H1 (cell line): Measurements from ENCODE around the gene PIK3R4. TPM values are rescaled to one million over a fixed set of nuclear protein-coding genes. Genes with fewer than 3 reads are reported as not detected.

Experiments
- MAFK ChIP-seq: IDR thresholded peaks from 2 replicates; pipeline ENCODE4 v1.6.1; 2012; ENCODE audit warnings: low read depth, mild to moderate bottlenecking, improper control_type of control experiment, low read length
- RBBP5 ChIP-seq: IDR thresholded peaks from 2 replicates; pipeline ENCODE4 v1.7.1; 2012; ENCODE audit warnings: low read depth, mild to moderate bottlenecking, inconsistent platforms, low read length, moderate library complexity, borderline replicate concordance
- polyA plus RNA-seq, 7 experiments: library from polyadenylated mRNA; depleted of rRNA in 3 of 7; stranded (reverse) in 5 of 7; unstranded in 2 of 7; fragments of >200 nt in 5 of 7; fragments of 200-250 nt in 2 of 7; gene quantifications; 1 replicate in 5 of 7; 2 replicates in 1 of 7; 4 replicates in 1 of 7; pipeline versions ENCODE4 v1.2.1 to v1.2.3, GENCODE V29; 2011 to 2013; ENCODE audit warnings: missing spikeins in 2 of 7, mixed read lengths in 2 of 7
- total RNA-seq: library from RNA; stranded (reverse); fragmentation: NEBNext Ultra II Directional; extraction: Animal tissue kit (Norgen Biotek cat#: 25700); gene quantifications from 2 replicates; pipeline ENCODE4 v1.2.1, GENCODE V29; 2021
- TF ChIP-seq, protein P1 (sequence below), 3 experiments: IDR thresholded peaks; 1 replicate in 2 of 3; 2 replicates in 1 of 3; pipeline versions ENCODE4 v1.5.1 to v1.6.1; 2011; ENCODE audit warnings: low read length in 3 of 3, mild to moderate bottlenecking in 3 of 3, inconsistent platforms in 2 of 3, low read depth in 1 of 3, moderate library complexity in 1 of 3; ENCODE audit not compliant: insufficient read depth in 1 of 3; ENCODE audit errors: control extremely low read depth in 1 of 3

Gene PIK3R4
- total and polyA plus RNA-seq, 2 of the 8 experiments (the other 6 are each of a cell fraction or from before 2014, with no cell fraction given) = 43.8 to 87.4 TPM

GRCh38 chr3:130789782-130790322 is 43.2 kb upstream of the PIK3R4 start (continued):
- TF ChIP-seq, protein P1, sequence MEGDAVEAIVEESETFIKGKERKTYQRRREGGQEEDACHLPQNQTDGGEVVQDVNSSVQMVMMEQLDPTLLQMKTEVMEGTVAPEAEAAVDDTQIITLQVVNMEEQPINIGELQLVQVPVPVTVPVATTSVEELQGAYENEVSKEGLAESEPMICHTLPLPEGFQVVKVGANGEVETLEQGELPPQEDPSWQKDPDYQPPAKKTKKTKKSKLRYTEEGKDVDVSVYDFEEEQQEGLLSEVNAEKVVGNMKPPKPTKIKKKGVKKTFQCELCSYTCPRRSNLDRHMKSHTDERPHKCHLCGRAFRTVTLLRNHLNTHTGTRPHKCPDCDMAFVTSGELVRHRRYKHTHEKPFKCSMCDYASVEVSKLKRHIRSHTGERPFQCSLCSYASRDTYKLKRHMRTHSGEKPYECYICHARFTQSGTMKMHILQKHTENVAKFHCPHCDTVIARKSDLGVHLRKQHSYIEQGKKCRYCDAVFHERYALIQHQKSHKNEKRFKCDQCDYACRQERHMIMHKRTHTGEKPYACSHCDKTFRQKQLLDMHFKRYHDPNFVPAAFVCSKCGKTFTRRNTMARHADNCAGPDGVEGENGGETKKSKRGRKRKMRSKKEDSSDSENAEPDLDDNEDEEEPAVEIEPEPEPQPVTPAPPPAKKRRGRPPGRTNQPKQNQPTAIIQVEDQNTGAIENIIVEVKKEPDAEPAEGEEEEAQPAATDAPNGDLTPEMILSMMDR (IDR thresholded peaks at IDR 0.05; ENCODE audit: control extremely low read depth in 1 of 3, insufficient read depth in 1 of 3, low read depth in 1 of 3, low read length in 3 of 3) = no peak
- TF ChIP-seq MAFK (no peak), RBBP5 (no peak)
